KBM-7 (cell line): ENCODE measurements around the gene ANKRD11.
"Not testable (repeated sequence)": the region's sequence is repeated elsewhere in the genome, so short reads cannot be mapped to it uniquely, and the experiment has no call there.

ENCODE experiments used
- DNase-seq: peaks from one replicate; pipeline ENCODE4 v3.0.0-alpha.2; 2015
- in situ Hi-C: fragments of 300-500 bp; cut with MboI; formaldehyde crosslinking; loops from 2 replicates; pipeline ENCODE4 v1.14.3; 2020; ENCODE audit warnings: low sequenced_read_pairs, low pct_unique_long_range_greater_than_20kb, mixed read lengths

ANKRD11 gene

DNA sequence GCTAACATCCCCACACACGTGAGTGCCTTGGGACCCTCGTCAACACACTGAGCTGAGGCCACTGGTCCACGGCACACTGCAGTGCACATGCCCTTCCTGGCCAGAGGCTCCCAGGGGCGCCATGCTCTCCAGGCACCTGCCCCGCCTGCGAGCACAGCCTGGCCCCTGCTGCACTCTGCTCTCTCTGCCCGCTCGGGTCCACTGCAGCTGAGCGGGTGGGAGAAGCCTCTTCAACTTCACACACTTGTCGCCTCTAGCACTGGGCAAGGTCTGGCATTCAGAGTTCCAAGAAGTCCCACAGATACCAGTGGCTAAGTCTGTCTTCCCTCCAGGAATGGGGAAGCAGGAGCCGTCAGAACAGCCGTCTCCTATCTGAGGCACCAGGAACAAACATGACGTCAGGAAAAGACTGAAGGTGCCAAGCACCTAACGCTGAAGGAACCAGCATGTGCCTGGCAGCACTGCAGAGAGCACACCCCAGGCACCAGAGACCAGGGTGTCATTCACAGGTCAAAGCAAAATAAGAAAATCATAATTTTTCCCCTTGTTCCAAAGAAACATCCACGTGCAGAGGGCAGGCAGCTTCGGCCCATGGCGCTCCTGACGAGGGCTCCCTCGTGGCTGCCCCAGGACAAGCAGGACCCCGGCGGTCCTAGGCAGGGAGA is 189.9 kb downstream of the ANKRD11 start:
- in situ Hi-C loops, result no loop called here
- DNase-seq, result no peak

DNA sequence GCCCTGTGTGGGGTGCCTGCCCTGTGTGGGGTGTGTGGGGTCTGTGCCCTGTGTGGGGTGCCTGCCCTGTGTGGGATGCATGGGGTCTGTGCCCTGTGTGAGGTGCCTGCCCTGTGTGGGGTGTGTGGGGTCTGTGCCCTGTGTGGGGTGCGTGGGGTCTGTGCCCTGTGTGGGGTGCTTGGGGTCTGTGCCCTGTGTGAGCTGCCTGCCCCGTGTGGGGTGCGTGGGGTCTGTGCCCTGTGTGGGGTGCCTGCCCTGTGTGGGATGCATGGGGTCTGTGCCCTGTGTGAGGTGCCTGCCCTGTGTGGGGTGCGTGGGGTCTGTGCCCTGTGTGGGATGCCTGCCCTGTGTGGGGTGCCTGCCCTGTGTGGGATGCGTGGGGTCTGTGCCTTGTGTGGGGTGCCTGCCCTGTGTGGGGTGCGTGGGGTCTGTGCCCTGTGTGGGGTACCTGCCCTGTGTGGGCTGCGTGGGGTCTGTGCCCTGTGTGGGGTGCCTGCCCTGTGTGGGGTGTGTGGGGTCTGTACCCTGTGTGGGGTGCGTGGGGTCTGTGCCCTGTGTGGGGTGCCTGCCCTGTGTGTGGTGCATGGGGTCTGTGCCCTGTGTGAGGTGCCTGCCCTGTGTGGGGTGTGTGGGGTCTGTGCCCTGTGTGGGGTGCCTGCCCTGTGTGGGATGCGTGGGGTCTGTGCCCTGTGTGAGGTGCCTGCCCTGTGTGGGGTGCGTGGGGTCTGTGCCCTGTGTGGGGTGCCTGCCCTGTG is 190.8 kb downstream of the ANKRD11 start:
- in situ Hi-C loops, DNase-seq: not testable (repeated sequence)

DNA sequence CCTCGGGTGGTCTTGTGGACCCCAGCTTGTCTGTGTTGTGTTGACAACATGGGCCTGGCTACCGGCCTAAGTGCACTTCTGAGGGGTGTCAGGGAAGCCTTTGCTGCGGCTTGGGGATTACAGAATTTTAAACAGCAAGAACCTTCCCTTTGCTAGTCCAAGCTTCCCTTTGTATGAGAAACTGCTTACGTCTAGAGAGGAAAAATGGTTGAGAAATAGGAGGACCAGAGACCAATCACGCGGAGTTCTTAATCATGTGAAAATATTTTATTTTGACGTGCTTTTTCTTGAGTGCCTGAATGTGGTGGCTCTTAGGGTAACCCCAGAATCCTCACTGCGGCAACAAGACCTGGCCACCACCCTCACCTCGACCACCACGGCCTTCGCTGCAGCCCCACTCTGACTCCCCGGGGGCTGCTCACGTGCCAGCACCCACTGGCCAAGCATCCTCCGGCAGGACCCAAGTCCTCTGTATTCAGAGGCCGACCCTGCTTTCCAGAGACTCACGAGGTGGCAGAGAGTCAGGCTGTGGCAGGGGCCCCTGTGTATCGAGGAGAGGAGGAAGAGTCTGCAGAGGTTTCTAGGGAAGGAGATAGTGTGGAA is 191.6 kb downstream of the ANKRD11 start:
- DNase-seq, result no peak
- in situ Hi-C loops, result no loop called here

DNA sequence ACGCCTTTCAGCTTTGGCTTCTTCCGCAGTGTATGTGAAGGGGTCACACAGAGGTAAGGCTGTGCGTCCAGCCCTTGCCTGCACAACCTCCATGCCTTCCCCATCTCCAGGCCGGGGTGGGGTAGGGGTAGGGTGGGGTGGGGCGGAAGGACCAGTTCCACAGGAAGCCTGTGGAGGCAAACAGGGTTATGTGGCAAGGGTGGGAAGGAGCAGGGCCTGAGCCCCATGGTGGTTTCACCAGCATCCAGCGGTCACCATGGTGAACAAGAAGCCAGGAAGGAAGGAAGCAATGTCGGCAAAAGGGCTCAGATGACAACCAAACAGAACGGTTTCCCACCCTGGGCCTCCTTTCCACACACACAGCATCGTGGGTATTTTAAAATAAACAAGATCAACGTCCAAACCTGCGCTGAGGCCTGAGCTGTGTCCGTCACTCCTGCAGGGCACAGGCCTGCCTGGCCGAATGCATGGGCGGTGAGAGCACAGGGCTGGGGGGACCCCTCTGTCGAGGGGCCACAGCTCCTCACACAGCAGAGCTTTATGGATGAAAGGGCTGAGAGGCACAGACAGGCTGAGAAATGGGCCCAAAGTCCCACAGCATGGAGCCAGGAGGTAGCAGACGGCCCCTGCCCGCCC is 192.3 kb downstream of the ANKRD11 start:
- DNase-seq, result no peak
- in situ Hi-C loops, result no loop called here

DNA sequence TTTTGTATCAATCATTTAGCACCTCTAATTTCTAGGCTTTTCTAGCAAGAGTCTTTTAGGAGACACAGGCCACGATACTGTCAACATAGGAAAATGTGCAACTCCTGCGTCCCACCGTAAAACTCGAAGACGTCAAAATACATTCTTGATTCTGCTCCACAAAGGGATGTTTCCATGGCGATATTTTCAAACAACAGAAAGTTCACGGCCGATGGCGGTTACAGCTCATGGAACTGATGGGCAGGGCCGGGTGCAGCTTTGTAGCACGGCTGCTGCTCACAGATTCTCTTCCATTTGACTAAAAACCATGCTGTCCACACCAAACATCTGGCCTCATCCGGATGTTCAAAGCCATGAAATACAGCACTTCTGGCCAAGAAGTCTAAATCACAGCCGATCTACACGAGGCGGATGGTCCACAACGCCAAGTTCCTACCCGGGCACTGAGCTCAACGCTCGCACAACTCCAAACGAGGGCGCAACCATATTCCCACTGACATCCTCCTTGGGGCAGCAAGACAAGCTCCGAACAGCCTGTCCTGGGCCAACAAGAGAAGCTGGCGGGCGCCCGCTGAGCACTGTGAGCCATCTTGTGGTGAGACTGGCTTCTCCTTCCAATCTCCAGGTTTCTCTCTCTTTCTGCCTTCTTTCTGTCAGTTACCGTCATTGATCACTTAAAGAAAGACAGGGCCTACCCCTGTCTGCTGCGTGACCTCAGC is 193.0 kb downstream of the ANKRD11 start:
- DNase-seq, result no peak
- in situ Hi-C loops, result no loop called here

DNA sequence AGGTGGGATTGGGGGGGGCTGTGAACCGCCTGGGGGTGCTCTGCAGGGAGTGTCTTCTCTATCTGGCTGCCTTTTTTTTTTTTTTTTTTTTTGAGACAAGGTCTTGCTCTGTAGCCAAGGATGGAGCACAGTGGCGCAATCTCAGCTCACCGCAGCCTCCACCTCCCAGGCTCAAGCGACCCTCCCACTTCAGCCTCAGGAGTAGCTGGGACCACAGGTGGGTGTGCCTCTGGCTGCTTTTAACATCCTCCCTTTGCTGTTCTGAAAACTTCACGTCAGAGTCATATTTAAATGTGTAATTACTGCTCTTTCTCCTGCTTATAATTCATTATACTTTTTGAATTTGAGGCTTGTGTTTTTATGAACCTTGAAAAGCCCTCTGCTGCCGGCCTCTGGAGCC is 194.4 kb downstream of the ANKRD11 start:
- no peak for DNase-seq
- in situ Hi-C loops, result no loop called here

DNA sequence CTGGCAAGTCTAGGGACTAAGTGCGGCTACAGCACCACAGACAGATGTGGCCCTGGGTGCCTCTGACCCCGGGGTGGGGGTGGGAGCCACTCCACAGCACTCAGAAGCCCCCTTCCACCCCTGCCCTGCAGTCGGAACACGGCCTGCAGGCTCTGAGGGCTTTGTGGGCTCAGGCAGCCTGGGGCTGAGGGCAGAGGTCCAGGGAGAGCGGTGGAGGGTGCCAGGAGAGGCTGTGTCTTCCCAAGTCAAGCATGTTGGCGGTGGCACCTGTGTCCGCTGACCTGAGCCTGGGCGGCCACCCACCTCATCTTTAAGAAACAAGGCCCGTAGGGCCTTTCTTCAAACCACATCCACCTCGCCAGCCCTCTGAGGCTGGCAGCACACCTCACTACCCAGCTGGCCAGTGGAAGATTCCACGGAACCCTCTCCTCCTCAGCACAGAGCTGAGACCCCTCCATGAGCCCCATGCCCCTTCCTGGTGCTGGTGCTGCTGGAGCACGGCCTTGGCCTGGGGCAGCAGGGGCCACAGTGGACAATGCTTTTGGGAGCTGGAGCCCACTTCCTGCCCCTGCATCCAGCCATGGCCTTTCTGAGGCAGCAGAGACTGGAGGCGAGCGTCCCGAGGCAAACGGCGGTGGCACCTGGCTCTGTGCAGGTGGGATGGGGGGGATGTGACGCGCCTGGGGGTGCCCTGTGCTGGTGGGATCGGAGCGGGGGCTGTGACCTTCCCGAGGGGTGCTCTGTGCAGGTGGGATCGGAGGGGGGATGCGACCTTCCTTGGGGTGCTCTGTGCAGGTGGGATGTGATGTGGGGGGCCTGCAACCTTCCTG is 195.1 kb downstream of the ANKRD11 start:
- in situ Hi-C loops, result no loop called here

DNA sequence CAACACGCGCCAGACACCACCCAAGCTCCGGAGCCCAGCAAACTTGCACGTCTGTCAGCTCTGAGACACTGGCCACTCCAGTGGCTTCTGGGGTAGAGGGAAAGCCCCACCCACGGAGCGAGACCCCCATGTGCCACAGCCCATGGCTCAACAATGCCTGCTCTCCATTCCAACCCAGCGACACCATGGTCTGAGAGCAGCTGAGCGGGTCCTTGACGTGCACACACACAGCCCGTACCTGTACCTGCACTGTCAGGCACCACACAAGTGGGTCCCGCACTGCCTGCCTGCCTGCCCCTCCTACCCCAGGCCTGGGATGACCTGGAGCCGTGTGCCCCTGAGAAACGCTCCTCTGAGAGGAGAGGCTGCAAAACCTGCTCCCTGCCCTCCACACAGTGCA is 195.9 kb downstream of the ANKRD11 start:
- in situ Hi-C loops, result no loop called here
- no peak for DNase-seq

More for the DNA sequence above, 195.1 kb downstream of the ANKRD11 start:
- DNase-seq, result no peak

DNA sequence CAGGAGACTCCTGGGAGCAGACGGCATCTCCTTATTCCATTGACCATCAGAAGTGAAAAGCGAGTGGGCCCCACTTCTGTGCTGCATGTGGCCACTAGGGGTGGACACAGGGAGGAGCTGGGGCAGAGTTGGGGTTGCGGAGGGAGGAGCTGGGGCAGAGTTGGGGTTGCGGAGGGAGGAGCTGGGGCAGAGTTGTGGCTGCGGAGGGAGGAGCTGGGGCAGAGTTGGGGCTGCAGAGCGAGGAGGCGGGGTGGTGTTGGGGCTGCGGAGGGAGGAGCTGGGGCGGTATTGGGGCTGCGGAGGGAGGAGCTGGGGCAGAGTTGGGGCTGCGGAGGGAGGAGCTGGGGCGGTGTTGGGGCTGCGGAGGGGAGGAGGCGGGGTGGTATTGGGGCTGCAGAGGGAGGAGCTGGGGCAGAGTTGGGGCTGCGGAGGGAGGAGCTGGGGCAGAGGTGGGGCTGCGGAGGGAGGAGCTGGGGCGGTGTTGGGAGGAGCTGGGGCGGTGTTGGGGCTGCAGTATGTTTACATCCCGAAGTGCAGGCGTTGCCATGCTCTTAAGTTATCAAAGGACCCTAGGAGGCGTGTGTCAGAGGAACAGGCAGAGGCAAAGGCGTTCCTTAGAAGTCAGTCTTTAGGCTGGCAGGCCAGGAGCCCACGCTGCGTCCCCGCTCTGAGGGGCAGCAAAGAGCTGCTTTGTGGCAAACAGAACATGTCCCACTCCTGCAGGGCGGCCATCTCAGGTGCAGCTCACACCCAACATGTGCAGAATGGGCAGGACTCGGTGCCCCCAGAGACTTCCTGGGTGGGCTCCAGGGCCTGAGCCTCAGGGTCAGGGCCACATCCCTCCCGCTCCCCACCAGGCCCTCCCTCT is 196.9 kb downstream of the ANKRD11 start:
- no peak for DNase-seq

DNA sequence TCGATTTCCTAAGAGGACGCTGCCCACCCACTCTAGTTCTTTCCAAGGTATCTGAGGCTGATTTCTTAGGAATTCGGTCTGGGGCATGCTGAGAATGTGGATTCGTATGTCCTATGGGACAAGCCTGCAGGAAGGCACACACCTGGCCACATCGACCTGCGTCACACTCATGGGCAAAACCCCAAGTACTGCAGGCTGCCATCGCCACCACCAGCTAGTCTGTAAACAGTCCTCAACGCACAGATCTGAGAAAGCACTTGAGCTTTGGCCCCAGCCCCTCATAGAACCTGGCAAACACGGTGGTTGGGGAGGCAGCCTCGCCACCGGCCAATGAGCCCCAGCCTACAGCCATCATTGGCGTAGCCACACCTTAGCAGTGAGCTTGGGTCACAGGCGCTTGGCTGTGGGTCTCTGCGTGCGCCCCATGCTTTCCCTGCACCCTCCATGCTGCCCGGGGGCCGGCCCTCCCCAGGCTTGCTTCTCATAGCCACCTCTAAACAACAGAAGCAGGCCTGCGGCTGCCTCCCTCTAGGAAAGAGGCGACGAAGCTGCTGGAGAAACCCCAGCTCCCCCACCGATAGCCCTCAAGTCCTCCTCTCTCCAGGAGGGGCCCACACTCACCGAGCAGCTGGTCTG is 197.8 kb downstream of the ANKRD11 start:
- no peak for DNase-seq
- in situ Hi-C loops, result no loop called here

More for the DNA sequence above, 196.9 kb downstream of the ANKRD11 start:
- in situ Hi-C loops, result no loop called here

DNA sequence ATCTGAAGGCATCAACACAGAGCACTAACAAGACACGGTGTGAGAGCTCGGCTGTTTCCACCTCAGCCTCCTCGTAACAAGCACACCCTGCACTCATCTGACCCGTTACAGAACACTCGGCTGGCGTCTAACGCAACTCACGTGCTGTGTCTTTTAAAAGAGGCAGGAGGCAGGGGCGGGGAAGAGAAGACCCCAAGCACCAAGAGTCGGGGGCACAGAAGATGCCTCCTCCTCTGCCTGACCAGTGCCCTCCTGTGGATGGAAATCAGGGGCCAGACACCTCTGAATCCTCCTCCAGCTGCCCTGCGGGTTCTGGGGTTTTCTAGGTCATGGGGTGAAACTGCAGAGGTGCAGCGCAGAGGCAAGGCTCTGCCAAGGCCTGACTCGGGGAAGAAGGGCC is 198.6 kb downstream of the ANKRD11 start:
- DNase-seq, result no peak
- in situ Hi-C loops, result no loop called here

DNA sequence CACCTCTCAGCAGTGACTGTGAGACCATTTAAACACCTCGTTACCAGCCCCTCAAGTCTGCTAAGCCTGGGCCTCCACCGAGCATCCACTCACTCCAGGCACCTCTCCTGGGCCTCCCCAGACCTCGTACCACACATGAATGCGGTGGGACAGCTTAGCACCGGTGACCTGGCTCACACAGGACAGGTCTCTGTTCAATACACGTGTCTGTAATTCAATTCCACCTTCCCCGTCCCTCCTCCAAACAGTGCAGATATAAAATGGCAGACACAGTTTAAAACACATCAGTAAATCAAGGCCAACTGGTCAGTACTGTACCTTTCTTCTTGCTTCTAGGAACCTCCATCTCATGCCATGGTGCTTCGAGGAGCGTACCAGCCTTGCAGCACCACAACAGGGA is 199.0 kb downstream of the ANKRD11 start:
- in situ Hi-C loops, result no loop called here
- DNase-seq, result no peak

DNA sequence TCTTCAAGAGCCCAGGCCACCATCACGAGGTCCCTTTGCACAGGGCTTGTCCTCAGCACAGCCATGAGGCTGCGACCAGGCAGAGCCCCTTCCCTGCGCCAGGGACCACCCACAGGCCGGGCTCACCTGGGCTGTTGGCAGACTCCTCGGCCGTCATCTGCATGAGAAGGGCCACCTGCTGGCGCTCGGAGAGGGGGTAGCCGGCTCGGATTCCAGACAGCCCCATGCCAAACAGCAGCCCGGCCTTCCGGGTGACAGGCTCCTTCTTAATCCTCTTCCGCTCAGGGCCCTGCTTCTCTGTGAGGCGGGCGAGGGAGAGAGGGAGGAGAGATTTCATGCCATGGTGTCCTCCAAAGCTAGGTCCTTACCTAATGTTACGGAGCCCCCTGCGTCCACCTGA is 199.5 kb downstream of the ANKRD11 start:
- DNase-seq, result no peak
- in situ Hi-C loops, result no loop called here

DNA sequence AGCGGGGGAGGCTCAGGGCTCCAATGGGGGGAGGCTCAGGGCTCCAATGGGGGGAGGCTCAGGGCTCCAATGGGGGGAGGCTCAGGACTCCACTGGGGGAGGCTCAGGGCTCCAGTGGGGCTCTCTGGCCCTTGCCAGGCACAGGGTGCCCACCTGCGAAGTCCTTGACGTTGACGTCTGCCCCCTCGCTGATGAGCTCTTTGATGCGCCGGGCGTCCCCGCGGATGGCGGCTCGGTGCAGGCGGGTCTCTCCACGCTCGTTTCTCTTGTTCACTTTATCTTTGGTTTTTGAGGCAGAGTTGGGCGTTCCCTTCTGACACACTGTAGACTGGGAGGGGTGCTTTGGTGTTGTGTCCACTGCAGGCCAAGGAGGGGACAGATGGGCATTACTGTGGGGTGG is 199.9 kb downstream of the ANKRD11 start:
- in situ Hi-C loops, result no loop called here

DNA sequence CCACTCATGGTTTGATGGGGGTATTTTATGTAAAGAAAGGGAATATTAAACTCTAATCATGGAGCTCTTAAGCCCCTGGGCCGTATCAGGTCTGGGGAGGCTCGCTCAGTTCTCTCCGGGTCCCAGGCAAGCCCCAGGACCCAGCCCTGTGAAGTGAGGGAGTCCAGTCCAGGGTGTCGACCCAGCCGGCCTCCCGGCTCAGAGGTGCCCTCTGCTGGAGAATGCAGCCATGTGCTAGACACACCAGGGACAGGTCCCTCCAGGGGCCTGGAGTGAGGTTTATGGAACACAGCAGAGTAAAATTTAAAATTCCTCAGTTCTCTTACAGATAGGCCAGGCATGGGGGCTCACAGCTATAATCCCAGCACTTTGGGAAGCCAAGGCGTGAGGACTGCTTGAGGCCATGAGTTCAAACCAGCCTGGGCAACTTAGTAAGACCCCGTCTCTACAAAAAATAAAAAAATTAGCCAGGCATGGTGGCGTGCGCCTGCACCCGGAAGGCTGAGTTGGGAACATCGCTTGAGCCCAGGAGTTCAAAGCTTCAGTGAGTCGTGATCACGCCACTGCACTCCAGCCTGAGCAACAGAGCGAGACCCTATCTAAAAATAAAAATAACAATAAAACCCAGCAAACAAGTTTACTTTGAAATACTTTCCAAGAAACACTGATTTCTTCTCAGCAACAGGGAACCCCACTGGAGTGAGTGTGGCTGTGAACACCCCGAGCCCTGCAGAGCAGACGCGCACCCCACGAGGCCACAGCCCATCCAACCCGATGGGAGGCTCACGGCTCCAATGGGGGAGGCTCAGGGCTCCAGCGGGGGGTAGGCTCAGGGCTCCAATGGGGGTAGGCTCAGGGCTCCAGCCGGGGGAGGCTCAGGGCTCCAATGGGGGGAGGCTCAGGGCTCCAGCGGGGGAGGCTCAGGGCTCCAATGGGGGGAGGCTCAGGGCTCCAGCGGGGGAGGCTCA is 200.6 kb downstream of the ANKRD11 start:
- DNase-seq, result peak; percentile 76
- in situ Hi-C loops, result no loop called here

More for the DNA sequence above, 199.9 kb downstream of the ANKRD11 start:
- DNase-seq, result no peak

DNA sequence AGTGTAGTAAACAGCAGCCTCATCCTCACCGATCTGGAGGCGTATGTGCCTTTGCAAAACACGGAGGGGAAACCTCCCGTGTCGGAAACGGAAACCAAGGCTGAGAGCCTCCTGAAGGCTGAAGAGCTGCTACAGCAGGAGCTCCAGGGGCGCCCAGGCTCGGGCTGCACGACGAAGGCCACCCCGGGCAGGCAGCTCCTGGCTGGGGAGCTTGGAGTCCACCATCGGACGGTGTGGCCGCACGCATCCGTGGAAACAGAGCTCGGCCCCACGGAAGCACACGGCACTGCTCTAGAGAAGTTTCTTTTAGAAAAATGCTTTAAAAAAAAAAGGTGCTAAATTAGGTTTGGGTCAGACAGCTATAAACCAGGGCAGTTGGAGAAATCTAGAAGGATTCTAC is 201.4 kb downstream of the ANKRD11 start:
- DNase-seq, result no peak
- in situ Hi-C loops, result no loop called here
